Lung (tissue), 12 donors: ENCODE data around the gene NLRP5. TPM values are rescaled to one million over a fixed set of nuclear protein-coding genes. Genes with fewer than 3 reads are reported as not detected.

Experiments
- ATAC-seq: fragments of 200-7000 bp; cut with Tn5 transposase; one replicate; pipeline ENCODE4 v1.9.1; 2020; ENCODE audit warnings: moderate number of reproducible peaks; ENCODE audit not compliant: insufficient read depth, low FRiP score
- DNase-seq, 3 donors: peaks; one replicate each; pipeline ENCODE4 v3.0.0-alpha.2; 2013 to 2017
- H3K27ac ChIP-seq, 2 donors: one replicate each; pipeline ENCODE4 v1.5.1; 2013; ENCODE audit warnings: mild to moderate bottlenecking in 2 of 2, moderate library complexity in 2 of 2, control low read depth in 1 of 2, inconsistent platforms in 1 of 2, low read depth in 1 of 2, low read length in 1 of 2
- H3K27me3 ChIP-seq, 3 donors: one replicate each; pipeline ENCODE4 v1.5.1; 2013; ENCODE audit warnings: low read length in 2 of 3; ENCODE audit not compliant: control insufficient read depth in 3 of 3, insufficient read depth in 3 of 3
- H3K36me3 ChIP-seq, 4 donors: one replicate each; pipeline ENCODE4 v1.5.1; 2013; ENCODE audit warnings: low read length in 4 of 4, mild to moderate bottlenecking in 1 of 4, moderate library complexity in 1 of 4; ENCODE audit not compliant: control insufficient read depth in 4 of 4, insufficient read depth in 4 of 4
- H3K4me1 ChIP-seq, 5 donors: one replicate each; pipeline ENCODE4 v1.5.1; 2013; ENCODE audit warnings: low read length in 5 of 5, mild to moderate bottlenecking in 2 of 5, moderate library complexity in 1 of 5; ENCODE audit not compliant: control insufficient read depth in 5 of 5, insufficient read depth in 5 of 5
- H3K4me3 ChIP-seq: one replicate; pipeline ENCODE4 v1.5.1; 2013; ENCODE audit warnings: mild to moderate bottlenecking, control low read depth, moderate library complexity
- H3K9ac ChIP-seq, 2 donors: one replicate each; pipeline ENCODE4 v1.5.1; 2013; ENCODE audit warnings: low read length in 2 of 2, control low read depth in 1 of 2; ENCODE audit not compliant: insufficient read depth in 1 of 2
- H3K9me3 ChIP-seq, 4 donors: one replicate each; pipeline ENCODE4 v1.5.1; 2013; ENCODE audit warnings: low read length in 3 of 4, mild to moderate bottlenecking in 1 of 4, moderate library complexity in 1 of 4; ENCODE audit not compliant: control insufficient read depth in 4 of 4, insufficient read depth in 3 of 4
- CTCF ChIP-seq: IDR thresholded peaks from 2 replicates; pipeline ENCODE4 v1.5.1; 2012; ENCODE audit warnings: mild to moderate bottlenecking; ENCODE audit errors: control extremely low read depth, extremely low read depth
- WGBS, 2 donors: extraction: QIAGEN DNeasy Blood & Tissue Kit; methylation state at CpG; one replicate each; pipeline ENCODE4 v1.1.7; 2013; 5-methylcytosine and 5-hydroxymethylcytosine counted together
- polyA plus RNA-seq, 2 donors: library from polyadenylated mRNA; stranded (reverse); fragments of 200-250 nt; gene quantifications; one replicate each; pipeline ENCODE4 v1.2.1, GENCODE V29; 2013
- total RNA-seq, 2 donors: library from RNA; depleted of rRNA in 1 of 2; stranded (reverse); fragments of >200 nt in 1 of 2; gene quantifications; one replicate each; pipeline ENCODE4 v1.2.1, GENCODE V29; 2014 to 2021
- donor health status: control.
- donor health status: control.
- donor health status: Bipolar disorder and iron deficiency.
- donor health status: healthy.
- donor health status: DM: yes; HTN: yes; CAD: no.

The NLRP5 gene
- total and polyA plus RNA-seq, 4 donors: not detected

- no peak overlapping the region for H3K4me3 ChIP-seq
- H3K27ac ChIP-seq: no peak overlapping the region
- no peak for ATAC-seq
- H3K27me3 ChIP-seq: no peaks in the 10 kb centered on the region
- no peak overlapping the region for H3K9ac ChIP-seq
- no peak for DNase-seq
- 88 to 91% methylated on average over 7 of the region's 7 CpGs for WGBS, 2 donors
- H3K36me3 ChIP-seq: no peaks in the 10 kb centered on the region
- H3K4me1 ChIP-seq: no peaks in the 10 kb centered on the region
- peaks cover 0 to 5% (median under 1%) of the 10 kb centered on the region in 4 donors for H3K9me3 ChIP-seq
- TF ChIP-seq CTCF: no peak
Observed at GRCh38 chr19:55956431-55956830, 30.1 kb upstream of the NLRP5 start.

- no peak for TF ChIP-seq CTCF
- Histone ChIP-seq H3K27me3 (no peaks in the 10 kb centered on the region), H3K9me3 (peaks cover 0 to 7% (median under 1%) of the 10 kb centered on the region in 4 donors), H3K4me1 (no peaks in the 10 kb centered on the region), H3K27ac (no peak overlapping the region), H3K36me3 (no peaks in the 10 kb centered on the region), H3K4me3 (no peak overlapping the region), H3K9ac (no peak overlapping the region)
- WGBS, 2 donors: 69 to 74% methylated on average over 4 of the region's 4 CpGs
- ATAC-seq: no peak
- no peak for DNase-seq
Observed at GRCh38 chr19:55958356-55958755, 28.2 kb upstream of the NLRP5 start.

GRCh38 chr19:55959996-55960675, 26.4 kb upstream of the NLRP5 start:
- Histone ChIP-seq H3K36me3 (no peaks in the 10 kb centered on the region), H3K4me1 (no peaks in the 10 kb centered on the region), H3K27me3 (no peaks in the 10 kb centered on the region), H3K27ac (no peak overlapping the region), H3K9me3 (peaks cover 0 to 3% (median 1%) of the 10 kb centered on the region in 4 donors), H3K4me3 (no peak overlapping the region), H3K9ac (no peak overlapping the region)
- DNase-seq (no peak), ATAC-seq (no peak)
- no peak for TF ChIP-seq CTCF
- 86 to 89% methylated on average over 6 of the region's 6 CpGs for WGBS, 2 donors

GRCh38 chr19:55962186-55962585, 24.4 kb upstream of the NLRP5 start:
- Histone ChIP-seq H3K27me3 (no peaks in the 10 kb centered on the region), H3K4me1 (no peaks in the 10 kb centered on the region), H3K27ac (no peak overlapping the region), H3K9me3 (peaks cover 0 to 3% (median 1%) of the 10 kb centered on the region in 4 donors), H3K36me3 (no peaks in the 10 kb centered on the region), H3K4me3 (no peak overlapping the region), H3K9ac (no peak overlapping the region)
- 93 to 96% methylated on average over 10 of the region's 10 CpGs for WGBS, 2 donors
- DNase-seq (no peak), ATAC-seq (no peak)
- TF ChIP-seq CTCF: no peak
